Measurements from ENCODE around the gene SNAPC4.

- no peak for TF ChIP-seq CTCF (conservative IDR thresholded peaks at IDR 0.05; ENCODE audit: low read depth, low read length)
- TF ChIP-seq EZH2phosphoT487 (IDR thresholded peaks at IDR 0.05; ENCODE audit: borderline replicate concordance, low read length): no peak
- no peak for TF ChIP-seq EZH2 (IDR thresholded peaks at IDR 0.05; ENCODE audit: low read length, unreplicated experiment)
These were observed 17.9 kb downstream of the SNAPC4 start for GRCh38 chr9:136381966-136382513.
